Trophoblast cell (in vitro differentiated cells and primary cell): ENCODE results near the gene ANKS3.

Source experiments
- DNase-seq, 2 donors: peaks; one replicate each; pipeline ENCODE4 v3.0.0-alpha.2; 2016
- H2AFZ ChIP-seq: 2 replicates; pipeline ENCODE4 v1.6.1; 2013; ENCODE audit warnings: low read length, moderate library complexity, mild to moderate bottlenecking; ENCODE audit not compliant: insufficient read depth, poor library complexity
- H2AK5ac ChIP-seq: 2 replicates; pipeline ENCODE4 v1.6.1; 2013; ENCODE audit warnings: mild to moderate bottlenecking, low read length
- H2BK120ac ChIP-seq: 2 replicates; pipeline ENCODE4 v1.6.1; 2013; ENCODE audit warnings: low read length, mild to moderate bottlenecking, moderate library complexity; ENCODE audit not compliant: insufficient read depth, poor library complexity
- H2BK12ac ChIP-seq: 2 replicates; pipeline ENCODE4 v1.6.1; 2013; ENCODE audit warnings: mild to moderate bottlenecking, low read length, moderate library complexity
- H2BK5ac ChIP-seq: 2 replicates; pipeline ENCODE4 v1.6.1; 2013; ENCODE audit warnings: low read length, low read depth, moderate library complexity, mild to moderate bottlenecking; ENCODE audit not compliant: poor library complexity
- H3K14ac ChIP-seq: 2 replicates; pipeline ENCODE4 v1.6.1; 2013; ENCODE audit warnings: mild to moderate bottlenecking, low read length
- H3K18ac ChIP-seq: 2 replicates; pipeline ENCODE4 v1.6.1; 2013; ENCODE audit warnings: mild to moderate bottlenecking, low read length
- H3K23ac ChIP-seq: 2 replicates; pipeline ENCODE4 v1.6.1; 2013; ENCODE audit warnings: low read length
- H3K27ac ChIP-seq: 2 replicates; pipeline ENCODE4 v1.5.1; 2013; ENCODE audit warnings: low read depth, mild to moderate bottlenecking, inconsistent platforms, low read length, moderate library complexity
- H3K27me3 ChIP-seq: 2 replicates; pipeline ENCODE4 v1.6.1; 2013; ENCODE audit warnings: inconsistent platforms, mild to moderate bottlenecking, low read length, moderate library complexity; ENCODE audit not compliant: insufficient read depth
- H3K36me3 ChIP-seq, 2 experiments: 1 replicate in 1 of 2; 2 replicates in 1 of 2; pipeline ENCODE4 v1.6.1; 2013; ENCODE audit warnings: low read length in 2 of 2, mild to moderate bottlenecking in 2 of 2, moderate library complexity in 1 of 2; ENCODE audit not compliant: insufficient read depth in 2 of 2, control insufficient read depth in 1 of 2
- H3K4ac ChIP-seq: 2 replicates; pipeline ENCODE4 v1.6.1; 2013; ENCODE audit warnings: low read depth, mild to moderate bottlenecking, low read length, moderate library complexity
- H3K4me1 ChIP-seq, 2 experiments: 1 replicate in 1 of 2; 2 replicates in 1 of 2; pipeline ENCODE4 v1.6.1; 2013; ENCODE audit warnings: low read length in 2 of 2, mild to moderate bottlenecking in 2 of 2, moderate library complexity in 1 of 2; ENCODE audit not compliant: insufficient read depth in 2 of 2, control insufficient read depth in 1 of 2
- H3K4me2 ChIP-seq: 2 replicates; pipeline ENCODE4 v1.6.1; 2013; ENCODE audit warnings: inconsistent platforms, mild to moderate bottlenecking, low read length, moderate library complexity
- H3K4me3 ChIP-seq: 2 replicates; pipeline ENCODE4 v1.5.1; 2013; ENCODE audit warnings: mild to moderate bottlenecking, low read depth, low read length, inconsistent platforms
- H3K79me1 ChIP-seq: one replicate; pipeline ENCODE4 v1.6.1; 2013; ENCODE audit warnings: low read length
- H3K79me2 ChIP-seq: 2 replicates; pipeline ENCODE4 v1.6.1; 2013; ENCODE audit warnings: low read length, mild to moderate bottlenecking; ENCODE audit not compliant: control insufficient read depth, insufficient read depth, poor library complexity
- H3K9ac ChIP-seq: 2 replicates; pipeline ENCODE4 v1.6.1; 2013; ENCODE audit warnings: mild to moderate bottlenecking, low read length
- H3K9me3 ChIP-seq: 2 replicates; pipeline ENCODE4 v1.6.1; 2013; ENCODE audit warnings: low read depth, mild to moderate bottlenecking, control low read depth, inconsistent platforms, low read length; ENCODE audit not compliant: insufficient read depth
- H4K12ac ChIP-seq: 2 replicates; pipeline ENCODE4 v1.6.1; 2013; ENCODE audit warnings: low read depth, mild to moderate bottlenecking, low read length, moderate library complexity
- H4K8ac ChIP-seq: 2 replicates; pipeline ENCODE4 v1.6.1; 2013; ENCODE audit warnings: low read depth, mild to moderate bottlenecking, low read length, moderate library complexity
- H4K91ac ChIP-seq: one replicate; pipeline ENCODE4 v1.6.1; 2013; ENCODE audit warnings: low read depth, mild to moderate bottlenecking, low read length, moderate library complexity
- WGBS: extraction: QIAGEN DNeasy Blood & Tissue Kit; methylation state at CpG from one replicate; pipeline ENCODE4 v1.1.7; 2013; ENCODE audit warnings: missing lambda C conversion rate; ENCODE audit not compliant: insufficient read length, insufficient coverage; ENCODE audit errors: extremely low coverage; 5-methylcytosine and 5-hydroxymethylcytosine counted together

ANKS3 gene

GRCh38 chr16:4668313-4668960 lies 65.6 kb downstream of the ANKS3 start:
- H3K79me1 ChIP-seq: no peaks in the 10 kb centered on the region
- H3K4me3 ChIP-seq: no peak overlapping the region
- H4K12ac ChIP-seq: no peak overlapping the region
- no peaks in the 10 kb centered on the region for H3K79me2 ChIP-seq
- no peak overlapping the region for H2BK12ac ChIP-seq
- H3K4me1 ChIP-seq: peaks cover 5 to 11% of the 10 kb centered on the region in 2 experiments
- no peak overlapping the region for H2BK5ac ChIP-seq
- H2AK5ac ChIP-seq: no peak overlapping the region
- no peak for DNase-seq
- H3K23ac ChIP-seq: no peak overlapping the region
- peaks cover 55 to 76% of the 10 kb centered on the region in 2 experiments for H3K36me3 ChIP-seq
- H3K4ac ChIP-seq: no peak overlapping the region
- no peak overlapping the region for H4K91ac ChIP-seq
- no peak overlapping the region for H3K27ac ChIP-seq
- H2AFZ ChIP-seq: no peak overlapping the region
- no peak overlapping the region for H4K8ac ChIP-seq
- H3K18ac ChIP-seq: no peak overlapping the region
- H3K27me3 ChIP-seq: no peaks in the 10 kb centered on the region
- H2BK120ac ChIP-seq: no peak overlapping the region
- H3K14ac ChIP-seq: no peak overlapping the region
- no peak overlapping the region for H3K9ac ChIP-seq
- no peak overlapping the region for H3K4me2 ChIP-seq
- WGBS: 100% methylated on average over 7 of the region's 10 CpGs
- no peaks in the 10 kb centered on the region for H3K9me3 ChIP-seq

GRCh38 chr16:4667203-4667963 lies 66.7 kb downstream of the ANKS3 start:
- Histone ChIP-seq H3K9ac (no peak overlapping the region), H2AFZ (no peak overlapping the region), H4K12ac (no peak overlapping the region), H4K91ac (no peak overlapping the region), H2BK120ac (no peak overlapping the region), H2BK12ac (no peak overlapping the region), H3K79me2 (no peaks in the 10 kb centered on the region), H3K14ac (no peak overlapping the region), H3K4me1 (peaks cover 3 to 11% of the 10 kb centered on the region in 2 experiments), H2AK5ac (no peak overlapping the region), H3K4me2 (no peak overlapping the region), H3K4ac (no peak overlapping the region), H4K8ac (no peak overlapping the region), H3K79me1 (no peaks in the 10 kb centered on the region), H3K18ac (no peak overlapping the region), H3K27me3 (no peaks in the 10 kb centered on the region), H3K36me3 (peaks cover 52 to 75% of the 10 kb centered on the region in 2 experiments), H2BK5ac (no peak overlapping the region), H3K4me3 (no peak overlapping the region), H3K23ac (no peak overlapping the region), H3K27ac (no peak overlapping the region), H3K9me3 (no peaks in the 10 kb centered on the region)
- no CpG with 5 or more reads among the region's 20 CpGs for WGBS
- no peak for DNase-seq

GRCh38 chr16:4666537-4667202 lies 67.4 kb downstream of the ANKS3 start:
- Histone ChIP-seq H3K79me1 (no peaks in the 10 kb centered on the region), H4K91ac (no peak overlapping the region), H3K27me3 (no peaks in the 10 kb centered on the region), H3K4me3 (no peak overlapping the region), H3K23ac (no peak overlapping the region), H2AFZ (no peak overlapping the region), H3K9me3 (no peaks in the 10 kb centered on the region), H2BK12ac (no peak overlapping the region), H3K79me2 (no peaks in the 10 kb centered on the region), H3K9ac (no peak overlapping the region), H3K4me2 (no peak overlapping the region), H3K18ac (no peak overlapping the region), H3K14ac (no peak overlapping the region), H3K36me3 (peaks cover 49 to 73% of the 10 kb centered on the region in 2 experiments), H3K27ac (no peak overlapping the region), H2AK5ac (no peak overlapping the region), H3K4ac (no peak overlapping the region), H2BK120ac (no peak overlapping the region), H4K8ac (no peak overlapping the region), H2BK5ac (no peak overlapping the region), H3K4me1 (peaks cover 3 to 11% of the 10 kb centered on the region in 2 experiments), H4K12ac (no peak overlapping the region)
- WGBS: no CpG with 5 or more reads among the region's 20 CpGs
- no peak for DNase-seq

DNA sequence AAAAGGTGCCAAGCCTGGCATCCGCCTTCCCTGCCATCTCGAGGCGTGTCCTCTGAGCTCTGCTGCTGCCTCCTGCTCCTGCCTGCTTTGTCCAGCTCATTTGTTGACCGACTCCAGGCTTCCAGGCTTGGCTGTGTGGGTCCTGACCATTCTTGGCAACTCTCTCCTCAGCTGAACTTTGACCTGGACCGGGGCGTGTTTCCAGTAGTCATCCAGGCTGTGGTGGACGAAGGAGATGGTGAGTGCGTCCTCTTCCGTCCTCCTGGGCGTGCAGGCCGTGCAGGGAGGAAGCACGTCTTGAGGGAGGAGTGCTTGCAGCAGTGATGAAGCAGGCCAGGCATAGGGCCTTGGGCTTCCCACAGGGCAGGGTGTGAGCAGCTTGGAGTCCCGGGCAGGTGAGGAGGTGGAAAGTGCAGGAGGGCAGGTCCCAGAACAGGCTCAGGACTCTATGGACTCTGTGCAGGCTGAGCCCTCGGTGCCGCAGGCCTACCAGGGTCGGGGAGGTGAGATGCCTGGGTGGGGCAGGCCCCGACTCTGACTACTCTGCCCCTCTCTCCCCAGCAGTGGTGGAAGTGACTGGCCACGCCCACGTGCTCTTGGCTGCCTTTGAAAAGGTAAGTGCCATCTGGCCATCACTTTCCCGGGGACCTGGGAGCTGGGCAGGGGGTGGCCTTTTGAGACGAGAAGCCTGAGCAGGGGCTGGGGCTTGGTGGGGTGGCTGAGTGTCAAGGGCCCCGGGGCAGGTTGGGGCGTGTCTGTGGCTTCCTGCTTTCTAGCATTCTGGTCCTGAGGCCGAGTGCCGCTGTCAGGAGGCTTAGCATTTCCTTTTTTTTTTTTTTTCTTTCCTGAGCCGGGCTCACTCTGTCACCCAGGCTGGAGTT lies 69.3 kb downstream of the ANKS3 start:
- H3K9me3 ChIP-seq: no peaks in the 10 kb centered on the region
- no peak overlapping the region for H3K4ac ChIP-seq
- no peak overlapping the region for H3K18ac ChIP-seq
- H3K27me3 ChIP-seq: no peaks in the 10 kb centered on the region
- no peak overlapping the region for H3K9ac ChIP-seq
- no peak overlapping the region for H2BK12ac ChIP-seq
- no peak overlapping the region for H2BK5ac ChIP-seq
- H2BK120ac ChIP-seq: no peak overlapping the region
- no peaks in the 10 kb centered on the region for H3K79me2 ChIP-seq
- H3K4me1 ChIP-seq: peaks cover 3 to 11% of the 10 kb centered on the region in 2 experiments
- H3K36me3 ChIP-seq: peaks cover 53 to 71% of the 10 kb centered on the region in 2 experiments
- H4K8ac ChIP-seq: no peak overlapping the region
- H2AK5ac ChIP-seq: no peak overlapping the region
- H3K79me1 ChIP-seq: no peaks in the 10 kb centered on the region
- no peak overlapping the region for H3K14ac ChIP-seq
- H4K12ac ChIP-seq: no peak overlapping the region
- DNase-seq: no peak
- no peak overlapping the region for H3K4me3 ChIP-seq
- H2AFZ ChIP-seq: no peak overlapping the region
- no peak overlapping the region for H3K4me2 ChIP-seq
- WGBS: no CpG with 5 or more reads among the region's 26 CpGs
- H3K27ac ChIP-seq: no peak overlapping the region
- no peak overlapping the region for H4K91ac ChIP-seq
- no peak overlapping the region for H3K23ac ChIP-seq
